Thyroid gland (tissue), 4 donors: Measurements from ENCODE around the gene DLG2.

ENCODE experiments used
- CTCF ChIP-seq, 6 experiments: fragments of 200-600 bp in 3 of 6; fragments of 450-650 bp in 3 of 6; sonication (generic) in 3 of 6; IDR thresholded peaks; one replicate each; pipeline ENCODE4 v1.5.1; 2016 to 2019; ENCODE audit warnings: antibody characterized with exemption in 6 of 6, mild to moderate bottlenecking in 2 of 6, inconsistent platforms in 1 of 6, moderate library complexity in 1 of 6
- POLR2A ChIP-seq, 2 donors: fragments of 450-650 bp; IDR thresholded peaks; one replicate each; pipeline ENCODE4 v1.6.1; 2017; ENCODE audit warnings: antibody characterized with exemption in 2 of 2, mild to moderate bottlenecking in 2 of 2, moderate library complexity in 1 of 2

DNA sequence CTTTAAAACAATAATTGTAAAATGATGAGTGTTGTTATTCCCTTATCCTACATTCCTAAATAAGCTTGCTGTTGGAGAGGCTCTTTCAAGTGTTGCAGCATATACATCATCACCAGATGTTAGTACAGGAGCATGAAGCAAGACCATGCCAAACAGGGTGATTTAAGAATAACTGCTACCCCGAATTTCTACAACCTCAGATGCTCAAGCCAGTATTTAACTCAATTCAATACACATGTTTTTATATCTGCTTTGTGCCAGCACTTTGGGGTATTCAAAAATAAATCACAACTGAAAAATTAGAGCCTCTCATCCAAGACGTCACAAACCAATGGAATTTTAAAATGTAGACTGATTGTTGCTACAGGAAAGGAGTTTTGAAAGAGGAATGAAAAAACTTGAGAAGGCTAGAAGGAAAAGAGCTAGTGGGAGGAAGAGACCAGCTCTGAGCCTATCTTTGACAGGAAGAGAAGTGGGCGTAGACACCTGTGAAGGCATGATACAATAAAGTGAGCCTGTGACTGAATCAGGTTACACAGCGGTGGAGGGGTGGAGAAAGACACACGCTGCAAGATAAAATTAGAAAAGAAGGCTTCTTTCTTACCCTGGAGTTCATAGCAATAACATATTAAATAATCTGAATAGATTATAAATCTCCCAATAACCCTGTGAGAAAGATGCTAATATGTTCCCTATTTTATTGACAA is 95.8 kb downstream of the DLG2 start:
- no peak for TF ChIP-seq CTCF (IDR thresholded peaks at IDR 0.05)
- no peak for TF ChIP-seq POLR2A (IDR thresholded peaks at IDR 0.05)
